ENCODE results near the gene PFKP. TPM values are rescaled to one million over a fixed set of nuclear protein-coding genes. Genes with fewer than 3 reads are reported as not detected.

Gene PFKP
- total RNA-seq, 2 donors from 2014 or later: 58.0 to 82.3 TPM

GRCh38 chr10:3116508-3117100, 49.3 kb downstream of the PFKP start:
- H3K36me3 ChIP-seq (ENCODE audit: control insufficient read depth, insufficient read depth, low read length): peaks cover 21% of the 10 kb centered on the region
- peak; percentile 32 for DNase-seq
- no peaks in the 10 kb centered on the region for H3K9me3 ChIP-seq (ENCODE audit: control insufficient read depth, low read length)
- Mint-ChIP-seq H3K36me3 (ENCODE audit: low read depth) (peaks cover 73% of the 10 kb centered on the region), H3K4me3 (no peak overlapping the region), H3K27me3 (ENCODE audit: insufficient read depth) (no peaks in the 10 kb centered on the region), H3K9me3 (no peaks in the 10 kb centered on the region), H3K27ac (no peak overlapping the region), H3K4me1 (peaks cover 7% of the 10 kb centered on the region)
- no peak overlapping the region for H3K9ac ChIP-seq (ENCODE audit: extremely low read depth, low read length, poor library complexity, severe bottlenecking)
- H3K4me3 ChIP-seq (ENCODE audit: low read length): no peak overlapping the region
- peaks cover 6% of the 10 kb centered on the region for H3K4me1 ChIP-seq (ENCODE audit: control insufficient read depth, insufficient read depth, low read length)
- WGBS, 2 experiments (ENCODE audit: insufficient coverage in 1 of 2, insufficient read length in 1 of 2): 89 to 90% methylated on average over 17 to 19 of the region's 20 CpGs
- no peak overlapping the region for H3K27ac ChIP-seq (ENCODE audit: low read depth, low read length)
- H3K27me3 ChIP-seq (ENCODE audit: control insufficient read depth, insufficient read depth, low read length, poor library complexity, severe bottlenecking): no peaks in the 10 kb centered on the region
- TF ChIP-seq CTCF (conservative IDR thresholded peaks at IDR 0.05): no peak

GRCh38 chr10:3117486-3117885, 50.1 kb downstream of the PFKP start:
- H3K4me3 ChIP-seq (ENCODE audit: low read length): no peak overlapping the region
- H3K27ac ChIP-seq (ENCODE audit: low read depth, low read length): no peak overlapping the region
- no peaks in the 10 kb centered on the region for H3K9me3 ChIP-seq (ENCODE audit: control insufficient read depth, low read length)
- Mint-ChIP-seq H3K36me3 (ENCODE audit: low read depth) (peaks cover 72% of the 10 kb centered on the region), H3K9me3 (no peaks in the 10 kb centered on the region), H3K27ac (no peak overlapping the region), H3K4me1 (no peaks in the 10 kb centered on the region), H3K4me3 (no peak overlapping the region), H3K27me3 (ENCODE audit: insufficient read depth) (no peaks in the 10 kb centered on the region)
- H3K9ac ChIP-seq (ENCODE audit: extremely low read depth, low read length, poor library complexity, severe bottlenecking): no peak overlapping the region
- peaks cover 21% of the 10 kb centered on the region for H3K36me3 ChIP-seq (ENCODE audit: control insufficient read depth, insufficient read depth, low read length)
- no peak for TF ChIP-seq CTCF (conservative IDR thresholded peaks at IDR 0.05)
- H3K4me1 ChIP-seq (ENCODE audit: control insufficient read depth, insufficient read depth, low read length): no peaks in the 10 kb centered on the region
- no peak for DNase-seq
- 92 to 95% methylated on average over 10 to 12 of the region's 12 CpGs for WGBS, 2 experiments (ENCODE audit: insufficient coverage in 1 of 2, insufficient read length in 1 of 2)
- H3K27me3 ChIP-seq (ENCODE audit: control insufficient read depth, insufficient read depth, low read length, poor library complexity, severe bottlenecking): no peaks in the 10 kb centered on the region

GRCh38 chr10:3118641-3119091, 51.3 kb downstream of the PFKP start:
- no peaks in the 10 kb centered on the region for H3K27me3 ChIP-seq (ENCODE audit: control insufficient read depth, insufficient read depth, low read length, poor library complexity, severe bottlenecking)
- no peak overlapping the region for H3K27ac Mint-ChIP-seq
- no peaks in the 10 kb centered on the region for H3K9me3 Mint-ChIP-seq
- no peaks in the 10 kb centered on the region for H3K27me3 Mint-ChIP-seq (ENCODE audit: insufficient read depth)
- WGBS, 2 experiments (ENCODE audit: insufficient coverage in 1 of 2, insufficient read length in 1 of 2): 91% methylated on average over 30 to 32 of the region's 32 CpGs
- TF ChIP-seq CTCF (conservative IDR thresholded peaks at IDR 0.05): no peak
- H3K4me1 Mint-ChIP-seq: no peaks in the 10 kb centered on the region
- no peak overlapping the region for H3K4me3 Mint-ChIP-seq
- DNase-seq: peak; percentile 32
- no peak overlapping the region for H3K27ac ChIP-seq (ENCODE audit: low read depth, low read length)
- no peak overlapping the region for H3K4me3 ChIP-seq (ENCODE audit: low read length)
- H3K36me3 ChIP-seq (ENCODE audit: control insufficient read depth, insufficient read depth, low read length): peaks cover 15% of the 10 kb centered on the region
- no peaks in the 10 kb centered on the region for H3K4me1 ChIP-seq (ENCODE audit: control insufficient read depth, insufficient read depth, low read length)
- no peak overlapping the region for H3K9ac ChIP-seq (ENCODE audit: extremely low read depth, low read length, poor library complexity, severe bottlenecking)
- H3K36me3 Mint-ChIP-seq (ENCODE audit: low read depth): peaks cover 67% of the 10 kb centered on the region
- no peaks in the 10 kb centered on the region for H3K9me3 ChIP-seq (ENCODE audit: control insufficient read depth, low read length)
